AG04450 (cell line): ENCODE measurements around the gene LACRT. TPM values are rescaled to one million over a fixed set of nuclear protein-coding genes. Genes with fewer than 3 reads are reported as not detected.

Experiments used
- CTCF ChIA-PET: fragments of 300-600, 350-600 bp; formaldehyde crosslinking; extraction: SDS; loops from one replicate; lab custom pipeline; 2022; ENCODE audit warnings: antibody characterized with exemption, inconsistent platforms; lab: Charles Lee
- POLR2A ChIA-PET: fragments of 350-600 bp; formaldehyde crosslinking; extraction: SDS; loops from one replicate; lab custom pipeline; 2021; ENCODE audit warnings: antibody characterized with exemption, inconsistent platforms; lab: Yijun Ruan, JAX
- DNase-seq: peaks from one replicate; pipeline ENCODE4 v3.0.0-alpha.2; 2011; ENCODE audit warnings: low read depth, low spot score
- H3K27ac ChIP-seq: one replicate; pipeline ENCODE4 v1.5.1; 2012; ENCODE audit warnings: low read depth, low read length, control low read depth
- H3K27me3 ChIP-seq: one replicate; pipeline ENCODE4 v1.6.0; 2012; ENCODE audit warnings: low read length; ENCODE audit not compliant: control insufficient read depth, insufficient read depth
- H3K4me3 ChIP-seq: 2 replicates; pipeline ENCODE4 v1.5.1; 2011; ENCODE audit warnings: mild to moderate bottlenecking, low read depth, low read length, control low read depth
- H3K9me3 ChIP-seq: 2 replicates; pipeline ENCODE4 v1.5.1; 2012; ENCODE audit warnings: low read length; ENCODE audit not compliant: control insufficient read depth, insufficient read depth
- polyA plus RNA-seq: library from polyadenylated mRNA; depleted of rRNA; stranded (reverse); fragments of >200 nt; gene quantifications from 2 replicates; pipeline ENCODE4 v1.2.3, GENCODE V29; 2011
- TF ChIP-seq, protein P1 (sequence below): IDR thresholded peaks from 2 replicates; pipeline ENCODE4 v1.5.1; 2011; ENCODE audit warnings: low read depth, low read length, control low read depth, inconsistent platforms

LACRT gene
- polyA plus RNA-seq, 1 experiment: not detected

DNA sequence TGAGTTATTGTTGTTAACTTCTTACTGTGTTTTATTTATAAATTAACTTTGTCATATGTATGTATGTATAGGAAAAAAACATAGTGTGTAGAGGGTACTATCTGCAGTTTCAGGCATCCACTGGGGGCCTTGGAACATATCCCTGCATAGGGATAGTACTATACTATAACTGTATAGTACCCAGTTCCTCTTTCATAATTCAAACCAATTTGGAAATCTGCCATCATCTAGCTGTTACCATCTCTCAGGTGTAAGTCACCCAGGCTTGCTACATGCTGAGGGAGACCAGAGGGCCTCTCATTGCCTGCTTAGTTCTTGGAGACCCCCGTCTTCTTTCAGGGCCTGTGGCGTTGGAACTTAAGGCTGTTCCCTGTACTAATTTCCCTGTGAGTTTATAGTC lies 26.4 kb upstream of the LACRT start:
- Histone ChIP-seq H3K9me3 (no peaks in the 10 kb centered on the region), H3K27me3 (no peaks in the 10 kb centered on the region), H3K27ac (no peak overlapping the region), H3K4me3 (no peak overlapping the region)
- DNase-seq: no peak
- ChIA-PET POLR2A (no interaction called here), CTCF (no interaction called here)
- TF ChIP-seq, protein P1, sequence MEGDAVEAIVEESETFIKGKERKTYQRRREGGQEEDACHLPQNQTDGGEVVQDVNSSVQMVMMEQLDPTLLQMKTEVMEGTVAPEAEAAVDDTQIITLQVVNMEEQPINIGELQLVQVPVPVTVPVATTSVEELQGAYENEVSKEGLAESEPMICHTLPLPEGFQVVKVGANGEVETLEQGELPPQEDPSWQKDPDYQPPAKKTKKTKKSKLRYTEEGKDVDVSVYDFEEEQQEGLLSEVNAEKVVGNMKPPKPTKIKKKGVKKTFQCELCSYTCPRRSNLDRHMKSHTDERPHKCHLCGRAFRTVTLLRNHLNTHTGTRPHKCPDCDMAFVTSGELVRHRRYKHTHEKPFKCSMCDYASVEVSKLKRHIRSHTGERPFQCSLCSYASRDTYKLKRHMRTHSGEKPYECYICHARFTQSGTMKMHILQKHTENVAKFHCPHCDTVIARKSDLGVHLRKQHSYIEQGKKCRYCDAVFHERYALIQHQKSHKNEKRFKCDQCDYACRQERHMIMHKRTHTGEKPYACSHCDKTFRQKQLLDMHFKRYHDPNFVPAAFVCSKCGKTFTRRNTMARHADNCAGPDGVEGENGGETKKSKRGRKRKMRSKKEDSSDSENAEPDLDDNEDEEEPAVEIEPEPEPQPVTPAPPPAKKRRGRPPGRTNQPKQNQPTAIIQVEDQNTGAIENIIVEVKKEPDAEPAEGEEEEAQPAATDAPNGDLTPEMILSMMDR: no peak

DNA sequence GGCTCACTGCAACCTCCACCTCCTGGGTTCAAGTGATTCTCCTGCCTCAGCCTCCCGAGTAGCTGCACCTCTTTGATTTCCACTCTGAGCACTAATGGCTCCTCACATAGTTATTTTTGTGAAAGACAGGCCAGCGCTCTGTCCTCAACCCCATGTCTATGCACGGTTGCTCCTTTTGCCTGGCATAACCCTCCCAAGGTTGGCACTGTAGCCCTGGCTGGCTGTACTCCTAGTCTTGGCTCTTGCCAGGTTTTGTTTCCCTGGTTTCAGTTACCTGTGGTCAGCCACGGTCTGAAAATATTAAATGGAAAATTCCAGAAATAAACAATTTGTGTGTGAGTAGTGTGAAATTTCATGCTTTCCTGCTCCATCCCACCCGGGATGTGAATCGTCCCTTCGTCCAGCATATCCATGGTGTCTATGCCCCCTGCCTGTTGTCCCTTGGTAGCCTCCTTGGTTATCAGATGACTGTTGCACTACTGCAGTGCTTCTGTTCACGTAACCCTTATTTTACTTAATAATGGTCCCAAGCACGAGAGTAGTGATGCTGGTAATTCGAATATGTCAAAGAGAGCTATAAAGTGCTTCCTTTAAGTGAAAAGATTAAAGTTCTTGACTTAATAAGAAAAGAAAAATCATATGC lies 25.7 kb upstream of the LACRT start:
- no peak for DNase-seq
- Histone ChIP-seq H3K27me3 (no peaks in the 10 kb centered on the region), H3K27ac (no peak overlapping the region), H3K9me3 (no peaks in the 10 kb centered on the region), H3K4me3 (no peak overlapping the region)
- TF ChIP-seq, protein P1: no peak
- POLR2A ChIA-PET: no interaction called here
- CTCF ChIA-PET: interaction anchor here (0.7 kb wide), 1 partner anchor 773 kb away, joined by 3 read pairs; no protein-coding TSS in a partner anchor

DNA sequence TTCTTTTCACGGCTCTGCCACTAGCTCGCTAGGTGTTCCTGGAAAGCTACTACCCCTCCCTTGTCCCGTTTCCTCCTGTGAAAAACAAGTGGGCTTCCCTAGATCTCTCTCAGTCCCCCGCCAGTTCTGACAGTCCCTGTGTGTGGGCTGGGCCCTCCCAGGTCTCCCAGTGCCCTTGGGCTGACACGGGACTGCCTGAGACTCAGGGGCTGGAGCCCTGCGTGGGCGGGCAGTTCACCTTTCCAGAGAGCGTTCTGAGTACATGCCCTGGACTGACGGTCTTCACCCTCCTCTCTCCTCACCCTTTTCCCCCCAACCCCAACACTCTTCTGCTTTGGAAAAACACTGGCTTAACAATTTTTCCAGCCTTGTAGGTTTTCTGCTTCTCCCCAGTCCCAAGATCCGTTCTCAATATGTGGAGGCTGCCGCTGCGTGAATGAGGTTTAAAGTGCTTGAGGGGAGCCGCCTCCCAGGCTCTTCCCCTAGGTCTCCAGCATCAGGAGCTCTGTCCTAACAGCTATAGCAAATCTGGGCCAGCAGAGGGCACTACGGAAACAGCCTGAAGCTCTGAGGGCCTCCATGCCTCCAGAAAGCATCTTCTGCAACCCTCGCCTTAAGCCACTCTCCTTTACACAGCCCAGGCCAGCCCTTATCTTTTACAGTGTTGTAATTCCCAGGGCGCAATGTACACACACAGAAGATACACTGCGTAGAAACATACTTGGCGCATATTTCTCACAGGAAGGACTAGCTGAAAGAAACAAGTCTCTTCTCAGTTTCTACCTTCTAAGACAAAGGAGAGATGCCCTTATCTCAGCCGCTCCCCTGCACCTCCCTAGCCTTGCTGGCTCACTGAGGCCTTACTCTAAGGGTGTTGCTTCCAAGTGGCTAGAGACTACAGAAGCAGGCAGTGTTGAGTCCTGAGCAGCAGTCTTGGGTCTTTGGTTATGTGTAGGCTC lies 23.9 kb upstream of the LACRT start:
- H3K27ac ChIP-seq: no peak overlapping the region
- no peak for DNase-seq
- H3K27me3 ChIP-seq: no peaks in the 10 kb centered on the region
- ChIA-PET POLR2A (no interaction called here), CTCF (interaction anchor here (0.8 kb wide), 1 partner anchor 14 kb away, joined by 3 read pairs; no protein-coding TSS in a partner anchor)
- TF ChIP-seq, protein P1: peak; percentile 46
- H3K4me3 ChIP-seq: no peak overlapping the region
- no peaks in the 10 kb centered on the region for H3K9me3 ChIP-seq

DNA sequence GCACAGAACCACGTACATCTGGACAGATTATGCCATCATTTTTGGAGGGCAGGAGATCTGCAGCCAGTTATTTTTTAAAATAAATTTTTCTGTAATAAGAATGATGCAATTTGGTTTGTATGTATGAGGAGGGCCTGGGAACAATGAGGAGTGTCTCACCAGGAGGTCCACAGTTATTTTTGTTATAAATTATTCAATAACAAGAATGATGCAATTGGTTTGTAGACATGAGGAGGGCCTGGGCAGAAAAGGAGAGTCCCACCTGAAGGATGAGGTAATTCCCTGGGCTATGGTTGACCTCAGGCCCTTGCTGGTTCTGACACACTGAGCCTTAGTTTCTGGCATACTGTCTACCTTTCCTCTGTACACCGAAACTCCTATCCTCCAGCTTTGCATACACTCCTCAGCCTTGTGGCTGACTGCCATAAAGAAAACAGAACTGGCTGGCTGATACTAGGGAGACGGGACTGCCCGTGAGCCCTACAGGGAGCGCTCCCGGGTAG lies 22.5 kb upstream of the LACRT start:
- no peaks in the 10 kb centered on the region for H3K27me3 ChIP-seq
- ChIA-PET CTCF (no interaction called here), POLR2A (no interaction called here)
- no peak overlapping the region for H3K4me3 ChIP-seq
- no peak overlapping the region for H3K27ac ChIP-seq
- DNase-seq: no peak
- TF ChIP-seq, protein P1: no peak
- no peaks in the 10 kb centered on the region for H3K9me3 ChIP-seq
